ENCODE data around the gene PARL. TPM values are rescaled to one million over a fixed set of nuclear protein-coding genes. Genes with fewer than 3 reads are reported as not detected.

Gene PARL
- total and polyA plus RNA-seq, 2 of the 13 experiments (the other 11 are each of a cell fraction or from before 2014, with no cell fraction given), result 46.3 to 58.6 TPM

- 0 out of 2 replicates have a peak, but pooled peaks have one; percentile 28 for TF ChIP-seq PREB (CRISPR knock-in tag; IDR thresholded peaks at IDR 0.05)
- TF ChIP-seq ZNF687 (CRISPR knock-in tag; IDR thresholded peaks at IDR 0.05), result peak; percentile 35
- peak; percentile 51; the same call in 1 of the 2 replicates for TF ChIP-seq ZNF292 (CRISPR knock-in tag; IDR thresholded peaks at IDR 0.05; ENCODE audit: borderline replicate concordance, low read depth)
- TF ChIP-seq SMARCC2 (IDR thresholded peaks at IDR 0.05), result no peak
- no peak for TF ChIP-seq YY1 (IDR thresholded peaks at IDR 0.05; ENCODE audit: insufficient read depth, insufficient replicate concordance, low read depth, low read length)
- no peak for TF ChIP-seq ZNF274 (CRISPR knock-in tag; IDR thresholded peaks at IDR 0.05)
- TF ChIP-seq ARHGAP35 (CRISPR knock-in tag; IDR thresholded peaks at IDR 0.05; ENCODE audit: borderline replicate concordance), result no peak
- TF ChIP-seq BCL6 (CRISPR knock-in tag; IDR thresholded peaks at IDR 0.05), result no peak
- no peak for TF ChIP-seq MAZ (IDR thresholded peaks at IDR 0.05; ENCODE audit: borderline replicate concordance, low read depth, low read length)
- no peak for TF ChIP-seq MAZ (CRISPR knock-in tag; IDR thresholded peaks at IDR 0.05; ENCODE audit: low read depth)
Measured at GRCh38 chr3:183911087-183911486, 26.4 kb upstream of the PARL start (continued).

All from HepG2 (cell line).